Panc1 (cell line): ENCODE data around the gene NR6A1. TPM values are rescaled to one million over a fixed set of nuclear protein-coding genes. Genes with fewer than 3 reads are reported as not detected.

Experiments used
- ATAC-seq: fragments of 200-7000 bp; cut with Tn5 transposase; 2 replicates; pipeline ENCODE4 v1.9.1; 2020; ENCODE audit warnings: mild to moderate bottlenecking, moderate library complexity
- BruUV-seq: library from RNA; stranded (reverse); fragments of 400-500 nt; replicated peaks from 2 replicates; lab custom pipeline; 2021; lab: Mats Ljungman, UMichigan
- CTCF ChIA-PET: fragments of 300-600 bp; sonication (Branson Sonifier 250); formaldehyde crosslinking; loops from one replicate; lab custom pipeline; 2022; ENCODE audit warnings: antibody characterized with exemption; lab: Charles Lee
- POLR2A ChIA-PET: fragments of 300-600 bp; sonication (Branson Sonifier 250); formaldehyde crosslinking; loops from one replicate; lab custom pipeline; 2022; ENCODE audit warnings: antibody characterized with exemption; lab: Charles Lee
- DNase-seq: peaks from one replicate; pipeline ENCODE4 v3.0.0-alpha.2; 2010; ENCODE audit warnings: low read depth, low spot score
- H3K27ac ChIP-seq: 2 replicates; pipeline ENCODE4 v1.5.1; 2011; ENCODE audit warnings: mild to moderate bottlenecking, low read length, inconsistent platforms
- H3K27me3 ChIP-seq: fragments of 200-500 bp; sonication (Bioruptor generic); 2 replicates; pipeline ENCODE4 v1.6.0; 2014; ENCODE audit warnings: low read length, inconsistent platforms; ENCODE audit not compliant: control insufficient read depth, insufficient read depth
- H3K36me3 ChIP-seq: fragments of 200-500 bp; sonication (Bioruptor generic); 2 replicates; pipeline ENCODE4 v1.5.1; 2014; ENCODE audit warnings: inconsistent platforms, mild to moderate bottlenecking, low read length, moderate library complexity; ENCODE audit not compliant: control insufficient read depth, insufficient read depth
- H3K4me1 ChIP-seq: 2 replicates; pipeline ENCODE4 v1.5.1; 2011; ENCODE audit warnings: inconsistent platforms, mild to moderate bottlenecking, low read length, moderate library complexity; ENCODE audit not compliant: control insufficient read depth, insufficient read depth
- H3K4me3 ChIP-seq, 2 experiments: 2 replicates each; pipeline ENCODE4 v1.5.1; 2011 to 2012; ENCODE audit warnings: low read depth in 2 of 2, low read length in 2 of 2, mild to moderate bottlenecking in 2 of 2, inconsistent platforms in 1 of 2, moderate library complexity in 1 of 2
- H3K9me3 ChIP-seq: fragments of 200-500 bp; sonication (Bioruptor generic); 2 replicates; pipeline ENCODE4 v1.5.1; 2014; ENCODE audit warnings: low read depth, mild to moderate bottlenecking, inconsistent platforms, low read length, moderate library complexity; ENCODE audit not compliant: control insufficient read depth, insufficient read depth
- POLR2AphosphoS5 ChIP-seq: IDR thresholded peaks from 2 replicates; pipeline ENCODE4 v1.6.1; 2012; ENCODE audit warnings: mild to moderate bottlenecking, low read depth, low read length, moderate library complexity
- SIN3A ChIP-seq: IDR thresholded peaks from 2 replicates; pipeline ENCODE4 v1.6.1; 2012; ENCODE audit warnings: low read depth, mild to moderate bottlenecking, low read length, moderate library complexity, borderline replicate concordance; ENCODE audit not compliant: insufficient read depth
- TCF7L2 ChIP-seq: IDR thresholded peaks from 2 replicates; pipeline ENCODE4 v1.6.1; 2011; ENCODE audit warnings: mild to moderate bottlenecking, low read depth, low read length, inconsistent platforms
- in situ Hi-C: cut with HindIII; loops from 2 replicates; pipeline ENCODE4 v1.10.0; 2016; ENCODE audit warnings: low sequenced_read_pairs, low pct_unique_long_range_greater_than_20kb
- intact Hi-C: fragments of 100-400 bp; cut with micrococcal nuclease; formaldehyde crosslinking; loops from one replicate; pipeline ENCODE4 v1.10.0; 2022; ENCODE audit not compliant: unreplicated experiment
- total RNA-seq: library from RNA; stranded (reverse); gene quantifications from one replicate; pipeline ENCODE4 v1.2.1, GENCODE V29; 2021; ENCODE audit not compliant: unreplicated experiment
- TF ChIP-seq, protein P1 (sequence below), 2 experiments: IDR thresholded peaks; 2 replicates each; pipeline ENCODE4 v1.6.1; 2011 to 2012; ENCODE audit warnings: low read depth in 2 of 2, control low read depth in 1 of 2, low read length in 1 of 2, mild to moderate bottlenecking in 1 of 2, moderate library complexity in 1 of 2; ENCODE audit not compliant: insufficient read depth in 1 of 2
- TF ChIP-seq, protein P2 (sequence below): fragments of 450-650 bp; IDR thresholded peaks from 2 replicates; pipeline ENCODE4 v1.5.1; 2017; ENCODE audit warnings: mild to moderate bottlenecking

NR6A1 gene
- total RNA-seq, 1 experiment from 2014 or later: 7.6 TPM

DNA sequence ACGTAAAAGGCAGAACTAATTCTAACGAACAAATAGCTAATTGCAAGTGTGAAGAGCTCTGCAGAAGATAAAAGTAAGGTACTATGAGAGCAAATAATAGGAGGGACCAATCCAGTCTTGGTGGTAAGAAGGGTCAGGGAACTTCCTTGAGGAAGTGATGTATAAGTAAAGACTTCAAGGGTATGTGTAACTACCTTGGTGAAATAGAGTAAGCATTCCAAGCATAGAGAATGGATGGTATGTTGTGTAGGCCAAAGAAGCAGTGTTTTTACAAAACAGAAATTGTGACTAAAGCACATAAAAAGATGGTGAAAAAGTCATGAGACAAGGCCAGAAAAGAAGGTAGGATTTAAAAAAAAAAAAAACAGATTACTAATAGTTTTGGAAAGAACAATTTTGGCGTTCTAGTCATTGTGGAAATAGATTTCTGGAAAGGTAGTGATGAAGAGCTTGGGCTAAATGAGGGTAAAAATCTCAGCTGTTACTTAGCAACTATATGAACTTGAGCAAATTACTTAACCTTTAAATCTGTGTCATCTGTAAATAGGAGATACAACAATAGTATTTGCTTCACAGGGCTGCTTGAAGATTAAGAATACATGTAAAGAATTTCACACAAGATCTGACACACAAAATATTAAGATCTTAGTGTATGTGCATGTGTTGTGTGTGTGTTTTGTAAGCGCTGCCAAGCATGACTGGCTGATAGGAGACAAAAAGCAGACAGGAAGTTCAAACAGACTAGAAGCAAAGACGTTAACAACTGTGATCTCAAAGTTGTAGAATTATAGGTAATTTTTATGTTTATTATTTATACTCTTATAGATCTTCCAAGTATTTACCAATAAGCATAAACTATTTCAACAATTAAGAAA, 73.5 kb downstream of the NR6A1 start:
- no peaks in the 10 kb centered on the region for H3K9me3 ChIP-seq
- H3K27me3 ChIP-seq: no peaks in the 10 kb centered on the region
- TF ChIP-seq SIN3A: no peak
- TF ChIP-seq, protein P1, sequence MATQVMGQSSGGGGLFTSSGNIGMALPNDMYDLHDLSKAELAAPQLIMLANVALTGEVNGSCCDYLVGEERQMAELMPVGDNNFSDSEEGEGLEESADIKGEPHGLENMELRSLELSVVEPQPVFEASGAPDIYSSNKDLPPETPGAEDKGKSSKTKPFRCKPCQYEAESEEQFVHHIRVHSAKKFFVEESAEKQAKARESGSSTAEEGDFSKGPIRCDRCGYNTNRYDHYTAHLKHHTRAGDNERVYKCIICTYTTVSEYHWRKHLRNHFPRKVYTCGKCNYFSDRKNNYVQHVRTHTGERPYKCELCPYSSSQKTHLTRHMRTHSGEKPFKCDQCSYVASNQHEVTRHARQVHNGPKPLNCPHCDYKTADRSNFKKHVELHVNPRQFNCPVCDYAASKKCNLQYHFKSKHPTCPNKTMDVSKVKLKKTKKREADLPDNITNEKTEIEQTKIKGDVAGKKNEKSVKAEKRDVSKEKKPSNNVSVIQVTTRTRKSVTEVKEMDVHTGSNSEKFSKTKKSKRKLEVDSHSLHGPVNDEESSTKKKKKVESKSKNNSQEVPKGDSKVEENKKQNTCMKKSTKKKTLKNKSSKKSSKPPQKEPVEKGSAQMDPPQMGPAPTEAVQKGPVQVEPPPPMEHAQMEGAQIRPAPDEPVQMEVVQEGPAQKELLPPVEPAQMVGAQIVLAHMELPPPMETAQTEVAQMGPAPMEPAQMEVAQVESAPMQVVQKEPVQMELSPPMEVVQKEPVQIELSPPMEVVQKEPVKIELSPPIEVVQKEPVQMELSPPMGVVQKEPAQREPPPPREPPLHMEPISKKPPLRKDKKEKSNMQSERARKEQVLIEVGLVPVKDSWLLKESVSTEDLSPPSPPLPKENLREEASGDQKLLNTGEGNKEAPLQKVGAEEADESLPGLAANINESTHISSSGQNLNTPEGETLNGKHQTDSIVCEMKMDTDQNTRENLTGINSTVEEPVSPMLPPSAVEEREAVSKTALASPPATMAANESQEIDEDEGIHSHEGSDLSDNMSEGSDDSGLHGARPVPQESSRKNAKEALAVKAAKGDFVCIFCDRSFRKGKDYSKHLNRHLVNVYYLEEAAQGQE (IDR thresholded peaks at IDR 0.05; ENCODE audit: insufficient read depth in 1 of 2, low read depth in 2 of 2, low read length in 1 of 2): no peak
- TF ChIP-seq, protein P2, sequence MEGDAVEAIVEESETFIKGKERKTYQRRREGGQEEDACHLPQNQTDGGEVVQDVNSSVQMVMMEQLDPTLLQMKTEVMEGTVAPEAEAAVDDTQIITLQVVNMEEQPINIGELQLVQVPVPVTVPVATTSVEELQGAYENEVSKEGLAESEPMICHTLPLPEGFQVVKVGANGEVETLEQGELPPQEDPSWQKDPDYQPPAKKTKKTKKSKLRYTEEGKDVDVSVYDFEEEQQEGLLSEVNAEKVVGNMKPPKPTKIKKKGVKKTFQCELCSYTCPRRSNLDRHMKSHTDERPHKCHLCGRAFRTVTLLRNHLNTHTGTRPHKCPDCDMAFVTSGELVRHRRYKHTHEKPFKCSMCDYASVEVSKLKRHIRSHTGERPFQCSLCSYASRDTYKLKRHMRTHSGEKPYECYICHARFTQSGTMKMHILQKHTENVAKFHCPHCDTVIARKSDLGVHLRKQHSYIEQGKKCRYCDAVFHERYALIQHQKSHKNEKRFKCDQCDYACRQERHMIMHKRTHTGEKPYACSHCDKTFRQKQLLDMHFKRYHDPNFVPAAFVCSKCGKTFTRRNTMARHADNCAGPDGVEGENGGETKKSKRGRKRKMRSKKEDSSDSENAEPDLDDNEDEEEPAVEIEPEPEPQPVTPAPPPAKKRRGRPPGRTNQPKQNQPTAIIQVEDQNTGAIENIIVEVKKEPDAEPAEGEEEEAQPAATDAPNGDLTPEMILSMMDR: no peak
- no peak for TF ChIP-seq TCF7L2
- no peak for TF ChIP-seq POLR2AphosphoS5
- H3K36me3 ChIP-seq: no peaks in the 10 kb centered on the region
- DNase-seq (no peak), ATAC-seq (no peak)
- no TSS peak for BruUV-seq
- ChIA-PET CTCF (interaction anchor here (0.7 kb wide), 1 partner anchor 311 kb away, joined by 3 read pairs; no protein-coding TSS in a partner anchor), POLR2A (no interaction called here)
- H3K4me3 ChIP-seq: no peak overlapping the region
- intact Hi-C loops: loop anchor here (5.0 kb wide), 1 partner anchor 80 kb away; no protein-coding TSS in a partner anchor
- in situ Hi-C loops: no loop called here
- H3K4me1 ChIP-seq: peaks cover 3% of the 10 kb centered on the region; the same call in 1 of the 2 replicates
- no peak overlapping the region for H3K27ac ChIP-seq

DNA sequence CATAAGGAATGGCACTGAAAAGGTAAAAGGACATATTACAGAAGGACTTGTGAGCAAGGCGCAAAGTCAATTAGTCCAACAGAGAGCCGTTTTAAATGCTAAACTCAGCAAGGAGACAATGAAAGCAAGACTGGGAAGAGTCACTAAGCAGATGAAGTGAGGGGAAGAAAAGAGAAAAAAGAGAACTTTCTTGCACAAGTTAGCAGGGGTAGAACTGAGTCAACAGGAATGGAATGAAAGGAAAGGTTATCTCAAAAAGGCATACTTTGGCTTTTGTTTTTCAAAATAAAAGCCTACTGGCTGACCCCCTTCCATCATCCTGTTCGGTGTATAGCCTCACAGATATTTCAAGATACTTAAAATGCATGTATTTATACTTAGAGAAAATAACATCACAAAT, 75.0 kb downstream of the NR6A1 start:
- H3K9me3 ChIP-seq: no peaks in the 10 kb centered on the region
- no peaks in the 10 kb centered on the region for H3K36me3 ChIP-seq
- CTCF ChIA-PET: no interaction called here
- intact Hi-C loops: loop anchor here (5.0 kb wide), 1 partner anchor 79 kb away; no protein-coding TSS in a partner anchor
- in situ Hi-C loops: no loop called here
- ATAC-seq (no peak; the same call in 1 of the 2 replicates), DNase-seq (no peak)
- TF ChIP-seq SIN3A (no peak), TCF7L2 (no peak), POLR2AphosphoS5 (no peak)
- TF ChIP-seq, protein P2: no peak
- TF ChIP-seq, protein P1 (IDR thresholded peaks at IDR 0.05; ENCODE audit: insufficient read depth in 1 of 2, low read depth in 2 of 2, low read length in 1 of 2): no peak
- H3K27ac ChIP-seq: no peak overlapping the region
- POLR2A ChIA-PET: no interaction called here
- no TSS peak for BruUV-seq
- peaks cover 3% of the 10 kb centered on the region; the same call in 1 of the 2 replicates for H3K4me1 ChIP-seq
- H3K27me3 ChIP-seq: no peaks in the 10 kb centered on the region
- no peak overlapping the region for H3K4me3 ChIP-seq
